SU-DHL-6 (cell line): Measurements from ENCODE around the gene GOLGA8R.
"Not testable (repeated sequence)": the region's sequence is repeated elsewhere in the genome, so short reads cannot be mapped to it uniquely, and the experiment has no call there.

ENCODE experiments used
- H2AFZ ChIP-seq: fragments of 200-600 bp; sonication (generic); 2 replicates; pipeline ENCODE4 v1.6.1; 2014; ENCODE audit warnings: low read depth, mild to moderate bottlenecking, moderate library complexity, mixed read lengths, antibody characterized with exemption, low read length; ENCODE audit not compliant: severe bottlenecking
- H3F3A ChIP-seq: fragments of 200-600 bp; shearing (Covaris generic); 2 replicates; pipeline ENCODE4 v1.6.0; 2016; ENCODE audit warnings: antibody characterized with exemption, mild to moderate bottlenecking; ENCODE audit not compliant: insufficient read depth
- H3K27ac ChIP-seq: fragments of 200-600 bp; sonication (generic); 2 replicates; pipeline ENCODE4 v1.5.1; 2016; ENCODE audit warnings: low read depth, mild to moderate bottlenecking, low read length, moderate library complexity, mixed read lengths
- H3K27me3 ChIP-seq: fragments of 200-600 bp; sonication (generic), shearing (Covaris generic); 2 replicates; pipeline ENCODE4 v1.6.0; 2014; ENCODE audit warnings: mild to moderate bottlenecking, low read length
- H3K36me3 ChIP-seq: fragments of 200-600 bp; sonication (generic); 2 replicates; pipeline ENCODE4 v1.6.1; 2014; ENCODE audit warnings: mild to moderate bottlenecking, low read length, mixed read lengths
- H3K4me2 ChIP-seq: fragments of 300-600, 200-600 bp; shearing (Covaris generic), sonication (generic); 2 replicates; pipeline ENCODE4 v1.6.0; 2014; ENCODE audit warnings: low read length, low read depth, mild to moderate bottlenecking; ENCODE audit not compliant: poor library complexity, severe bottlenecking
- H3K4me3 ChIP-seq: fragments of 200-600 bp; sonication (generic); 2 replicates; pipeline ENCODE4 v1.5.1; 2014; ENCODE audit warnings: antibody characterized with exemption, low read length, mild to moderate bottlenecking, mixed read lengths; ENCODE audit not compliant: insufficient read depth, poor library complexity, severe bottlenecking
- H3K79me2 ChIP-seq: fragments of 200-600 bp; sonication (generic); 2 replicates; pipeline ENCODE4 v1.6.1; 2014; ENCODE audit warnings: mild to moderate bottlenecking, low read length, moderate library complexity; ENCODE audit not compliant: insufficient read depth
- H3K9ac ChIP-seq: fragments of 200-600 bp; sonication (generic); 2 replicates; pipeline ENCODE4 v1.7.0; 2014; ENCODE audit warnings: mild to moderate bottlenecking, low read length
- H3K9me2 ChIP-seq: fragments of 200-600 bp; sonication (generic); replicated peaks from 2 replicates; pipeline ENCODE4 v1.6.1; 2014; ENCODE audit warnings: low read length; ENCODE audit not compliant: insufficient read depth
- H3K9me3 ChIP-seq: fragments of 200-600 bp; sonication (generic); 2 replicates; pipeline ENCODE4 v1.6.1; 2014; ENCODE audit warnings: low read length, mixed read lengths; ENCODE audit not compliant: insufficient read depth
- H4K20me1 ChIP-seq: fragments of 200-600 bp; sonication (generic); 2 replicates; pipeline ENCODE4 v1.6.1; 2014; ENCODE audit warnings: low read depth, mild to moderate bottlenecking, antibody characterized with exemption, low read length, moderate library complexity, mixed read lengths

Gene GOLGA8R

GRCh38 chr15:30414160-30414559 is at the start of gene GOLGA8R:
GOLGA8R (minus strand) TSS chr15:30414260; CDS start chr15:30414162, 98 bp downstream.
- not testable (repeated sequence) for H3K9me2 ChIP-seq, H3K4me2 ChIP-seq, H3K9me3 ChIP-seq, H3K9ac ChIP-seq, H3K79me2 ChIP-seq, H3K36me3 ChIP-seq, H3F3A ChIP-seq, H4K20me1 ChIP-seq, H3K4me3 ChIP-seq, H2AFZ ChIP-seq, H3K27ac ChIP-seq, H3K27me3 ChIP-seq

- H3K79me2 ChIP-seq, H4K20me1 ChIP-seq, H2AFZ ChIP-seq, H3K27me3 ChIP-seq, H3F3A ChIP-seq, H3K9me3 ChIP-seq, H3K9ac ChIP-seq, H3K4me3 ChIP-seq, H3K4me2 ChIP-seq, H3K9me2 ChIP-seq, H3K27ac ChIP-seq, H3K36me3 ChIP-seq: not testable (repeated sequence)
Observed at GRCh38 chr15:30463849-30464248, 49.8 kb upstream of the GOLGA8R start.

- not testable (repeated sequence) for H2AFZ ChIP-seq, H3K27me3 ChIP-seq, H3K9me2 ChIP-seq, H3K9me3 ChIP-seq, H3K9ac ChIP-seq, H3K36me3 ChIP-seq, H3F3A ChIP-seq, H3K4me3 ChIP-seq, H3K27ac ChIP-seq, H4K20me1 ChIP-seq, H3K79me2 ChIP-seq, H3K4me2 ChIP-seq
Observed at GRCh38 chr15:30462176-30462575, 48.1 kb upstream of the GOLGA8R start.

- not testable (repeated sequence) for H3K4me3 ChIP-seq, H3K36me3 ChIP-seq, H3K9ac ChIP-seq, H3F3A ChIP-seq, H3K27ac ChIP-seq, H3K27me3 ChIP-seq, H4K20me1 ChIP-seq, H2AFZ ChIP-seq, H3K9me2 ChIP-seq, H3K79me2 ChIP-seq, H3K9me3 ChIP-seq, H3K4me2 ChIP-seq
Observed at GRCh38 chr15:30452702-30453101, 38.6 kb upstream of the GOLGA8R start.

GRCh38 chr15:30438348-30438747 is 24.3 kb upstream of the GOLGA8R start:
- H3K27me3 ChIP-seq, H2AFZ ChIP-seq, H3K9me3 ChIP-seq, H3K79me2 ChIP-seq, H3K27ac ChIP-seq, H3K9ac ChIP-seq, H3K4me3 ChIP-seq, H3K9me2 ChIP-seq, H3F3A ChIP-seq, H4K20me1 ChIP-seq, H3K4me2 ChIP-seq, H3K36me3 ChIP-seq: not testable (repeated sequence)

- H3K9me3 ChIP-seq, H3K9ac ChIP-seq, H3K4me3 ChIP-seq, H3K27ac ChIP-seq, H3K79me2 ChIP-seq, H3K27me3 ChIP-seq, H3K9me2 ChIP-seq, H3F3A ChIP-seq, H4K20me1 ChIP-seq, H3K4me2 ChIP-seq, H3K36me3 ChIP-seq, H2AFZ ChIP-seq: not testable (repeated sequence)
Observed at GRCh38 chr15:30435878-30436277, 21.8 kb upstream of the GOLGA8R start.

GRCh38 chr15:30420723-30421122 is 6.7 kb upstream of the GOLGA8R start:
- H3K27ac ChIP-seq, H3K9me3 ChIP-seq, H3K9ac ChIP-seq, H3K36me3 ChIP-seq, H3K4me2 ChIP-seq, H3K79me2 ChIP-seq, H3K4me3 ChIP-seq, H3K27me3 ChIP-seq, H4K20me1 ChIP-seq, H3F3A ChIP-seq, H2AFZ ChIP-seq, H3K9me2 ChIP-seq: not testable (repeated sequence)

- not testable (repeated sequence) for H3K27me3 ChIP-seq, H3K36me3 ChIP-seq, H3K79me2 ChIP-seq
Observed at GRCh38 chr15:30407636-30408035, 6.4 kb downstream of the GOLGA8R start.

More at GRCh38 chr15:30407636-30408035, 6.4 kb downstream of the GOLGA8R start:
- H3K27ac ChIP-seq, H3K9me3 ChIP-seq, H3K4me2 ChIP-seq, H3F3A ChIP-seq, H3K9me2 ChIP-seq, H3K4me3 ChIP-seq, H4K20me1 ChIP-seq, H2AFZ ChIP-seq, H3K9ac ChIP-seq: not testable (repeated sequence)
